GM19240 (cell line): Measurements from ENCODE around the gene DCAF5.

Source experiments
- DNase-seq: peaks from one replicate; pipeline ENCODE4 v3.0.0; 2011; ENCODE audit warnings: low spot score; ENCODE audit not compliant: insufficient read length

DCAF5 gene

DNA sequence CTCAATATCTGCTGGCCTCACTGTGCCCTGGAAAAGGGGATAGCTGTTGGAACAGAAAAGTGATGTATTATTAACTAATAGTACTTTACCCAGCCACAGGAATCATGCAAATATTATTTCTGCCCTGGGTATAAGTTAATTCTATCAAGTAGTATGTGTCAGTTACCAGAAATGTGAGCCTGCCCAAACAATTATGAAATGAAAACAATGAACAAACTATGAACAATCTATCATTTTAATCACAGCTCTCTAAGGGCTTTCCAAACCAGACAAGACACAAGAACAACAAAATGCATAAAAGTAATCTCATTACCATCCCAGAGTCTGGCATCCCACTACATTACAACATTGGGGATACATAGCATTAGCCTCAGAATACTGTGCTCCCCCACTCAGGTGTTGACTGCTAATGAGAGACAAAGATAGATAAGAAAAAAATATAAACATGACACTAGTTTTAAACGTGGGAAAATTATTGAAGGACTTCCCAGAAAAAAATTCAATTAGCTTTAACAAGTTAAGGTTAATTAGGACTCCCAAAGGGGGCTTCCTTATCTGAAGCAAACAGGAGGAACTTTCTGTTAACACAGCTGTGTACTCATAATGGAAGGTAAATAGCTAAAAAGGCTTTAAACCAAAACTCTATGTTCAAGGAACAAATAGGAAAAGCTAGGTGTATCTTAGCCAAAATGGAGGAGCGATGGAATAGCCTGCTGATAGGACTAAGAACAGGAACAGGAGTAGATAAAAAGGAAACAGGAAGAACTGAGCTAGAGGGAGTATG, 3.3 kb downstream of the DCAF5 start:
- DNase-seq, result no peak

DNA sequence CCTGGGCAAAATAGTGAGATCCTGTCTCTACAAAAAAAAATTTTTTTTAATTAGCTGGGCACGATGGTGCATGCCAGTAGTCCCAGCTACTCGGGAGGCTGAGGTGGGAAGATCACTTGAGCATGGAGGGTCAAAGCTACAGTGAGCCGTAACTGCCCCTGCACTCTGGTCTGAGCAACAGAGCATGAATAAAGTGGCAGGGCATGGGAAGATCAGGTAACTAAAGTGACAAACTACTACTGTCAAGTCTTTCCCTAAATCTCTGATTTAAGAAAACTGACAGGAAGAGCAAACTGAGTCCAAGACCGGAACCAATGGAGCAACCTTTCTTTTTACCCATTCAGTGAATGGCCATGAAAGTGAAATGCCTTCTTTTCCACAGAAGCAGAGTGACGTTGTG, 10.8 kb downstream of the DCAF5 start:
- no peak for DNase-seq

DNA sequence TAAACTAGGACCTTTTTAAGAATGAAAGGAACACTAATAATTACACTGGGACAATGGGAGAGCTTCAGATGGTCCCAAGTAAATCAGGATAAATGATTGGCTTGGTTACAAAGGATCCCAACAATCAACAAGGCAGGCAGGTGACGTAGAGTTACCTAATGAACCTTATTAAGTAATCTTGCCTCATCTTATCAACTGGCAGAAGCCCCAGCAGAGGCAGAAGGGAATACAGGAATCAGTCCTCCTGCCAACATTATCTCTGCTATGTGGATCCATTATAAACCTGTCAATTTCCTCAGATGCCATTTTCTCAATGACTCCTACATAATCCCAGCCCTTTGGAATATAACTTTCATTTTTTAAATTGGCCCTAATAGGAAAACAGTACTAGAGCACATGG, 11.4 kb downstream of the DCAF5 start:
- no peak for DNase-seq

DNA sequence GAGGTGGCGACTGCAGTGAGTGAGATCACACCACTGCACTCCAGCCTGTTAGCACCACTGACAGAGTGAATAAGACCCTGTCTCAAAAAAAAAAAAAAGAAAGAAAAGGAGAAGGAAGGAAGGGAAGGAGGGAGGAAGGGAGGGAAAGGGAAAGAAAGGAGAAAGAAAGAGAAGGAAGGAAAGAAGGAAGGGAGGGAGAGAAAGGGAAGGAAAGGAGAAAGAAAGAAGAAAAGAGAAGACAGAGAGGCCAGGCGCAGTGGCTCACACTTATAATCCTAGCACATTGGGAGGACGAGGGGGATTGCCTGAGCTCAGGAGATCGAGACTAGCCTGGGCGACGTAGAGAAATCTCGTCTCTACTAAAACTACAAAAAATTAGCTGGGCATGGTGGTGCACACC, 13.2 kb downstream of the DCAF5 start:
- no peak for DNase-seq

DNA sequence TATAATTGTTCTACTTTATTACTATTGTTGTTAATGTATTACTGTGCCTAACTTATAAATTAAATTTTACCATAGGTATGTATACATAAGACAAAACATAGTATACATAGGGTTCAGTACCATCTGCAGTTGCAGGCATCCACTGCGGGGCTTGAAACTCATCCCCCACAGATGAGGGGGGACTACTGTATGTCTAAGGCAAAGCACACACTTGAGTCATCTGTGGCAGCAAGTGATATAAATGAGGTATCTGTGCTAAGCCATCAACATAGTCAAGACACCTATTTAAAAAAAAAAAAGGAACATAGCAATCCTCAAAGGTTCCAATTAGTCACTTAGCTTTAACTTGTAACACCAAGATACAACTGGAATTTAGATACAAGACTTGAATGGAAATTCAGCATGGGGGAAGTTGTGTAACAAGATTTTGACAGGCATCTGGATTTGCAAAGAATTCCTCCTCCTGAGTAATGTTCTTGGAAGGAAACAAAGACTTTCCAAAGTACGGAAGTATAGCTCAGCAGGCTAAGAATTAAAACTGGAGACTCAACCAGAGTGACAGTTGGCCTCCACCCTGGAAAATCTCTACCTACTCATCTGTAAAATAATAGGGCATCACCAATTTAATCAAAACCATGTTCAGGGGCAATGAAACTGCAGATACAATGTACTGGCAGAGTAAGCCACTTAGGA, 14.9 kb downstream of the DCAF5 start:
- no peak for DNase-seq

DNA sequence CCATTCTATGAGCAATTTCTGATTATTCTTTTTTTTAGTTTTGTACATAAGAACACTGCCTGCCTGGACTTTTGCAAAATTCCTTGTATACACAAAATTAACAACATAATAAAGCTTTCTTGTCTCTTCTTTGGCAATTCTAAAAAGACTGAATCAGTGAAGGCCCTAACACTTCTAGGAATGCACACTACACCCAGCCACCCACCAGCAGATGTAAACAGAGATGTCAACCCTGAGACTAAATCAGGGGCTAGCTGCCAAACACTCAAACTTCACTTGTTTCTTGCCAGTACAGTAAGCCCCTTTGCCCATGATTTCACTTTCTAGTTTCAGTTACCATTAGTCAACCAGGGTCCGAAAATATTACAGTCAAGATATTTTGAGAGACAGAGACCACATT, 15.5 kb downstream of the DCAF5 start:
- no peak for DNase-seq

DNA sequence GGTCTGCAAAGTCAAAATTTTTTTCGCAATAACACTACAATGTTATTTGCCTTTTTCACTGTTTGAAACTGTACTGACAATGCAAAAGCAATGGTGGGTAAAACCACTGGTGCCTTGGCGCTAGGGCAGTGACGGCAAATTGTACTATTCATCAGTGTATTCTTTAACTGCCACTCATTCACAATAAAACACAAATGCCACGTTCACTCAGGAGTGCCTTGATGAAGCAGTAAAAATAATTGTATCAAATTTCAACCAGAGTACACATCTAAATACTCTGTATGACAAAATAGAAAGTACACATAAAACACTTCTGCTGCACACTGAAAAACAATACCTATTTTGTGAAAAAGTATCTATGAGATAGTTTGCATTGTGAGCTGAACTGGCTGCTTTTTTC, 17.8 kb downstream of the DCAF5 start:
- DNase-seq, result no peak

DNA sequence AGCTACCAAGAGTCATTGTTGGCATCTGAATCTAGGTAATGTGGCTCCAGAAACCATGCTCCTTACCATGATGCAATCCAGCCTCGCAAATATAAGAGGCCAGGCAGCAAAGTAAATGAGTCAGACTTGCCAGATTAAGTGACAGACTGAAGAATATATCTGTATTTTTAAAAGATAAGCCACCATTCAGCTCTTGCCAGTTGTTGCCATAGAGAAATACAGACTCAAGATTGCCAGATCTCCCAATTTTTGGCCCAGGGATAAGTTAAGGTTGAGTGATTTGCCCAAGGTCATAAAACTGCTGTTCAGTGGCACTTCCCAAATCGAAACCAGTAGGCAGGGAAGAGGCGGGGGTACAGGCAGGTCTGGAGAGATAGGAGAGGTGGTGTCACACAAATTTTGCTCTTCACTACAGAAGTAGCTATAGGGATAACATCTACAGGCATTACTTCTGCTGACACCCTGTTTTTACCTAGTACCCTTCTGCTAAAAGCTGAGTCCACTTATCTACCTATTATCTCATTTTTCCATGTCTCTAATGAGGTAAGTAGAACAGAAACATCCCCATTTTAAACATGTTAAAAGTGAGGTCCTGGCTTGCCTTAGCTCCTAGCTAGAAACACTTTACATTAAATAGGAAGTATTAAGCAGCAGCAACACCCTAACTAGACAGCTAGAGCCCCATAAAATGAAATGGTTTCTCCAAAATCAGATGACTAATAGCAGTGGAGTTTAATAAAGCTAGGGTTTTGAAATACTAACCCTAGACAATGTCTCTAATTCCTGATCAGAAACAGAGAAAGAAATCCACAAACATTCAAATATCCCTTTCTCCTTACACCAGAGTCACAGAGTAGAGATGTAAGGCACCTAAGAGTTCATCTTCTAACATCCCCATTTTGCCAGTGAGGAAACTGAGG, 19.5 kb downstream of the DCAF5 start:
- DNase-seq, result no peak

DNA sequence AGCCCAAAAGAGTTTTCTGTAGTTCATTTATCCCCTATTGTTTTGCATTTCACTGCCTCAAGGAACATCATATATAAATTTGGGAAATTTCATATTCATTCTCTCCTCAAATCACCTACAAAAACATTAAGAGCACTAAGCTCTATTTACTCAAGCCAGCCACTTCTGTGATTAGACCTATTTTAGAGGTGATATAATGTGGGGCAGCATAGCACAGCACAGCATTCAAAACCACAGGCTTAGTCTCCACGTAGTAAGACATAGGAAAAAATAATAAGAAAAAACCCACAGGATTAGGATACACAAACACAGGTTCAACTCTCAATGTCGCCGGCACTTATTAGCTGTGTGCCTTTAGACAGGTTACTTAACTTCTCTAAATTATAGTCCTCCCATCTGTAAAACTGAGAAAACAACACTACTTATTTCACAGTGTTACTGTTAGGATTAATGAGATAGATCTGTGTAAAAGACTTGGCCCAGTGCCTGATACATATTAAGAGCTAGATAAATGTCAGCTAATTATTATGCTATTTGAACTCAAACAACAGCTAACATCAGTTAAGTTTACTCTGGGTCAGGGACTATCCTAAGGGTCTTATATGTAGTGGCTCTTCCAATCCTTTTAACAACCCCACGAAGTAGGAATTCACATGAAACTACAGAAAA, 20.3 kb downstream of the DCAF5 start:
- DNase-seq, result no peak

DNA sequence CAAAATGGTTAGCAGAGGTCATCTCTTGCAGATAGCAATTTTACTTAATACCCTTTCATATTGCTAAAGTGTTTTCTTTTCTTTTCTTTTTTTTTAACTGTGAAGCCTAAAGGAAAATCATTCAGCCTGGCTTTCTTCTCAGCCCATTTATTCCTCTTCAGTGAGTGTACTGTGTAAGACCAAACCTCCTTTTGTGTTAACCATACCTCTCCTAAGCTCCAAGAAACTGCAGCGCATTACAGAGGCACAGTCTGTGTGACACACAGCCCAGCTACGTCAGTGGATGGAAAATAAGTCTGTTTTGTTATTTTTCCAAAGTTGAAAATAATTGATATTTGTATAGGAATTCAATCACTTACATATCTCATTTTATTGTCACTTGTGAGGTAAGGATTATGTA, 21.7 kb downstream of the DCAF5 start:
- DNase-seq, result no peak

DNA sequence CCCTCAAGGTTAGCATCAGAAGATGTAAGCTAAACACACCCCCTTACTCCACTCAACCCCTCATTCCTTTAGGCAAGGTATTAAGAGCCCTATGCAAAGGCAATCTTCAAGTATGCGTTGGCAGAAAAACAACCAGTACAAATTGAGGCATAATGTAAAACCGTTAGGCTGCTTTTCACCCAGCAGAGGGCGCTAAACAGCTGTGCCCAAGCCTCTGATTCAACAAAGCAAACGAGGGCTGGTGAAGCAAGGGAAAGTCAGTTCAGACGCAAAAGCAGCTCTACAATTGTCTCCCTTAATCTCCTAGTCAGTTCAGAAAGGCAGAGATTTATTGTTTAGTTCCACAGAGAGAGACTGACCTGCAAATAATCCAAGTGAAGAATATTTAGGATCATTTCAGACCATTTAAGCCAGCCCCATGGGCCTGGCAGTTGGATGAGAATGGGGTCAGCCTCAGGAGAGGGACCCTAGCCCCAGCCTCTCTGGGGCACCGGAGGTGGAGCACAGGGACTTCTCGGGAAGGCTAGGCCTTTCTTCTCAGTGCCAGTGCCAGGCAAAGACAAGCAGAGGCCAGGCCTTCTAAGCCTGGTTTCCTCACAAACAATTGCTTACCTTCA, 23.5 kb downstream of the DCAF5 start:
- DNase-seq, result peak; percentile 43

DNA sequence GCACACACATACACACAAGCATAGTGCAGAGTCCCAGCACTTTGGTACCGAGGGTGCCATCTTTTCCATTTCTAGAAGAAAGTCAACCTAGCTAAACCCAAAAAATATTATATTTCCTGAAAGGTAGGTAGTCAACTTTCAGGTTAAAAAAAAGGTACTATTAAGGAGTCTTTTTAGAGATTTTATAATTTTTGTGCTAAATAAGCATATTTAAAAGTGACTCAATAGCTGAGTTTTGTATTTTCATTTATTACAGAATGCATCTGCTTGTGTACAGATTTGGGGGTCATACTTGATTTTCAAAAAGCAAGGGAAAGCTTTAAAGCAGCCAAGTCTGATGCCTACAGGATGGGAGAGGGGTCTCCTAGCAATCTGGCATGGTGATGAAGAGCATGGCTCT, 34.6 kb downstream of the DCAF5 start:
- no peak for DNase-seq

DNA sequence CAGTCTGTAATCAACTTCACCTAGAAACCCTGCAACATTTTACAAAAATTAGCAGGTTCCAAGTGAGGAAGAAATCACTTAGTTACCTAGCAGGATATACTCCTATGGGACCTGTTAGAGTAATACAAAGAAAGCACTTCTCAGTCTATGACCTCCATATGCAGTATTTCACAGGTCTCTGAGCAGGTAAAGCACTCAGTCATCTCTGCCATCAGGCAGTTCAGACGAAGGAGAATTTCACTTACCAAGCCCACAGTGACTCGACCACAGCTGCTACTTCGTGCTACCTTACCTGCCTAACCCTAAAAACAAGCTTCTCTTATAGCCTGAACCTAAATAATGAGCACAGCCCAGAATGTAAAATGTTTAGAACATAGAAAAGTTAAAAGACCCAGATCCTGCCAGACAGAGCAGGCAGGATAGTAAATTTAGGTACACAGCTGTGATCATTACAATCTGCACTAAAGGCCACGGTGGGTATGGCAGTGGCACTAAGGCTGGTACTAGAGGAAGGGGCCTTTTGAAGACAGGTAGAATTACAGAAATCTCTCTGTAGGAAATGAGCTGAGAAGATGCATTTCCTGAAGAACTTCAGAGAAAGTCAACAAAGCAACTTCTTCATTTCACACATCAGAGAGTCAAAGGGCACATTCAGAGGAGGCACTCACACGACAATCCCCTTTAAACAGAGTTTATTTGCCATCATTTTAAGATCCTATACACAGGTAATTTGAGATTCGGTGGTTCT, 35.7 kb downstream of the DCAF5 start:
- DNase-seq, result no peak

DNA sequence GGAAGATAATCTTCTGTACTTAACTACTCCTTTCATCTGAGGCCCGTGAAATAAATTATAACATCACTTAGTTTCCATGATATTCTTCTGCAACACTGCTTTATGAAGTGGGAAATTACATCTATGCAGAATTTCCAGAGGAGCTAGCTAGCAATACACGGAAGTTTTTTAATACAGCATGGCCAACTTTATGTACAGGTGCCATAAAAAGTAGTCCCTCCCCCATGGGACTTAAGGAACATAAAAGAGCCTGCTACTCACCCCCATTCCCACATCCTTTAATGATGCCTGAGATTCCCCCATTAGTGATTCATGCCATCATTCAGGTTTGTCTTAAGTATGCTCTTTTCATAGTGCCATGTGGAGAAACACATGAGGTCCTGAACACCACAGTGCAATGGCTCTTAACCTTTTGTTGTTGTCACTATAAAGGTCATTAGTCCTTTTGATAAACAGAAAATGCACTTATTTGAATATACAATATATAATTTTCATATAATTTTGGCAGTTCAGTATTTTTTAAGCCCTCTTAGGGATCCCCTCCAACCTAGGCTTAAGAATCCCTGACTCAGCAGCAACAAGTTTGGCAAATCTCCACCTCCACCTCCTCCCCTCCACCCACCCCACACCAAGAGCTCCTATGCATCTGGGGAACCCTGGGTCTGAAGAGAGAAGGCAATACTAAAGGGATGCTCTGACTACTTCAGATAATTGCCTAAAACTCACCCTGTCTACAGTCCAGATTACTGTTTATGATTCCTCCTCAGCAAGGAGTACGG, 37.3 kb downstream of the DCAF5 start:
- no peak for DNase-seq

DNA sequence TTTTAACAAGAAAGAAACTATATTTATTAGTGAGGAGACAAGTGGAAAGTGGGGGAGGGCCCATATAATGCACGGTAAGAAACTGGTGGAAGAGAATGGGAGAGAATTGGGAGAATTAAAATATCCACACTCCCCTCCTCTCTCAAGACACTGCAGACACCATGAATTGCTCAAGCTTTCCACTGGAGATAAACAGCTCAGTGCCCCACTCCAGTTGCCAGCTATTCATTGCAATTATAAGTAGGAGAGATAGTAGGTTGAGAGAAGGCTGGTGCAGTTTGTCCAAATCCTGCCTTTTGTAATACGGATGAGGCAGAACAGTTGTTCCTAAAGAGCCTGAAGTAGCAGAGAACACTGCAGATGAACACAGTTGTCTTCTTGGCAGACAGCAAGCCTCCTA, 38.2 kb downstream of the DCAF5 start:
- DNase-seq, result no peak

DNA sequence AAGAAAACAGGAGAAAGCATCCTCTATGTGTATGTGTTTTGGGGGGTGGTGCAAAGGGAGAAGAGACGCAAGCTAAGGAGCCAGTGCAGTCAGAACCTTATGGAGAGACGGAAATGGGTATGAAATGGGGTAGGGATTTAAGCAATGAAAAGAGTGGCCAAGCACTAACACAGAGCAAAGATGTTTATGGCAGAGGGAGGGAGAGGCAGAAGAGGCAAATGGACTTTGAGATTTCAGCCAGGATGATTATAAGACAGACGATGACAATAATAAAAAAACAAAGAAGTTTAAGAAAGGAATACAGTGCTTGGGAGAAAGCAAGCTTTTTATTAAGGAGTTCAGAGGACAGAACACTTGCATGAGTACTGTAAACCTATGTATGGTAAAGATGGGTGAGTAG, 44.6 kb downstream of the DCAF5 start:
- DNase-seq, result no peak

DNA sequence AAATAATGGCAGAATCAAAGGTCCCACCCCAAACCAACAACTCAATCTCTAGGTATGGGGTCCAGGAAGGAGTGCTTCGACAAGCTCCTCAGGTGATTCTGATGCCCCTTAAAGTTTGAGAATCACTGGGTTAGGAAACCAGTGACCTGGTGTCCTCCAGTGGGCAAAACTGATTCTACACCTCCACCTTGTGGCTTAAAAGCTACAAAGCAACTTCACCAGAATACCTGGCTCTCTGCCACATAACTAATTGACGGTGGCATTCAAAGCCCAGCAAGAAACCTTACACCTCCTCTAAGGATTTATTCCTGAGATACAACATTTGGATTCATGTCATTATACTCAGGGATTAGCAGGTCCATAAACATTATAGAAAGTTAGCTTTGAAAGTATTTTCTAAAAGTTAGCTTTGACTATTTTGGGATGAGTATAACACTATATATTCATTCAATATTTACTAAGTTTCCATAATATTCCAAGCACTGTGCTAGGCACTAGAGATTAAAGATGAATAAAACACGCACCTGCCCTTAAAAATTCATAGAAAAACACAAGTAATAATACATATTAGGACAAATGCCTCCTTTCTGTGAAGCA, 45.4 kb downstream of the DCAF5 start:
- DNase-seq, result no peak

DNA sequence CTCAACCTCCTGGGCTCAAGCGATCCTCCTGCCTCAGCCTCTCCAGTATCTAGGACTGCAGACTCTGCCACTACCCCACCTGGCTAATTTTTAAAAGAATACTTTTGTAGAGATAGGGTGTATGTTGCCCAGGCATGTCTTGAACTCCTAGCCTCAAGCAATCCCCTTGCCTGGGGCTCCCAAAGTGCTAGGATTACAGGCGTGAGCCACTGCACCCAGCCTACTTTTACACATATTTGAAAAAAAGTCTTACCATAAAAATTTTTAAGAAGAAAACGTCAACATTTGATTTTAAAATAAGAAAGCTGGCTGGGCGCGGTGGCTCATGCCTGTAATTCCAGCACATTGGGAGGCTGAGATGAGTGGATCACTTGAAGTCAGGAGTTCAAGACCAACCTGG, 46.5 kb downstream of the DCAF5 start:
- DNase-seq, result no peak

DNA sequence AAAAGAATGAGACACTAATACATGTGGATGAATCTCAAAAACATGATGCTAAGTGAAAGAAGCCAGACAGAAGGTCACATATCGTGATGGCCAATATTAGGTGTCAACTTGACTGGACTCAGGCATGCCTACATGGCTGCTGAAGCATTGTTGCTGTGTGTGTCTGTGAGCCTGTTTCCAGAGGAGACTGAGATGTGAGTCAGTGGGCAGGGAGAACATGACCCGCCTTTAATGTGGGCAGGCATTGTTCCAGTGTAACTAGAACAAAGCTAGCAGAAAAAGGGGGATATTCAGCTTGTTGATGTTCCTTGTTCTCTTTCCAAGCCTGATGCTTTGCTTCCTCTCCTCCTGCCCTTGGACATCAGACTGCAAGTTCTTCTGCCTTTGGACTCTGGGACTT, 47.6 kb downstream of the DCAF5 start:
- no peak for DNase-seq
